SHP77 treated with DMSO at 0.1 percent for 48 hours (cell line): ENCODE measurements around the gene EGFLAM.

Source experiments
- DNase-seq: peaks from one replicate; lab custom pipeline; 2025; lab: John Stamatoyannopoulos, UW

EGFLAM gene

GRCh38 chr5:38447786-38448185, 189.4 kb downstream of the EGFLAM start:
- no peak for DNase-seq

DNA sequence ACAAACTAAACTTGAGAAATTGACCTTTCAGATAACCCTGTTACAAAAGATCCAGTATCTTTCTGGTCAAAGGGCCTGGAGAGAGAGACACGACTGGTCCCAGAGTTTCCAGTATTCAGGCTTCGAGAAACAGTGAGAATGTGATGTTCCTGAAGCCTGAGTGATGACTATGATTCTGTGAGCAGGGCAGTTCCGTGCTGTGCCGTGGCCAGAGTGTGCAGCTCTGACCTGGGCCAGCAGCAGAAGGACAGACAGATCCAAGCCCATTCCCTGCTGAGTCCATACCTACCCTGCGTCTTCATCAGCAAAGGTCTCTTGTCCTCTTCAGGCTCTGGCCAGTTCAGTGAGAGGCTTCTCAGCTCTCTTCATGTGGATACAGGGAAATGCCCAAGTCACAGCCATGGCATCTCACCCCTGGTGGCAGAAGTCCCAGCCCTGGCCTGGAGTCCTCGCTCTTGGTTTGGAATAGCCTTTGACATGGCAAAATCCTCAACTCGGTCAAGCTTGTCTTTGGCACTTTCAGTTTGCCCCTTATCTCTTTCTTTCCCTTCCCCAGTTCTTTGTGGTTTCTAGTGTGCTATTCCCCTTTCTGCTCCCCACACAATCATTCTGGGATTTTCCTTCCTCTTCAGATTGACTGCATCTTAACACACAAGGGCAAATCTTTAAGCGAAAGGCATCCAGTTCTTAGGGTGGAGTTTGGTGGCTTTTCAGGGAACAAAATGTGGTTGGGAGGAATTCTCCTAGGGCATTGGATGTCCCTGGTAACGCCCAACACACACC, 190.4 kb downstream of the EGFLAM start:
- DNase-seq = no peak

DNA sequence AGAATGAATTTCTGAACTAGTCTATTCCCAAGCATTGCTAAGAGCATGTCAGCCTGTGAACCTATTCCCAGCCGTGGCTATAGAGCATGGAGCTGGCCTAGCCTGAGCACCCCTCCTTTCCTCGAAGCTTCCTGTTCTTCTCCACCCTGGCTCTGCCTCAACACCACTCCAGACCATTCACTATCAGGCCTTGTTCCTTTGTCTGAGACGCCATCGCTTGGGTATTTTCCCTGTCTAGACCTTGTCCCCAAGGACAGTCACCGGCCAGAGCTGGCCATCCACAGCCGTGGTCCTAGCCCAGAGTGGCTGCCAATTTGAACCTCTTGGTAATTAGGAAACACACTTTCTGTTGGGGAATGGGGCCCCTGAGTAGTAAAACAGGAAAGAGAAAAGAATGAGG, 192.3 kb downstream of the EGFLAM start:
- DNase-seq = no peak

GRCh38 chr5:38451074-38451725, 192.8 kb downstream of the EGFLAM start:
- no peak for DNase-seq

- DNase-seq = no peak
Observed at GRCh38 chr5:38452201-38452600, 193.8 kb downstream of the EGFLAM start.

- no peak for DNase-seq
Observed at GRCh38 chr5:38453506-38453905, 195.1 kb downstream of the EGFLAM start.

DNA sequence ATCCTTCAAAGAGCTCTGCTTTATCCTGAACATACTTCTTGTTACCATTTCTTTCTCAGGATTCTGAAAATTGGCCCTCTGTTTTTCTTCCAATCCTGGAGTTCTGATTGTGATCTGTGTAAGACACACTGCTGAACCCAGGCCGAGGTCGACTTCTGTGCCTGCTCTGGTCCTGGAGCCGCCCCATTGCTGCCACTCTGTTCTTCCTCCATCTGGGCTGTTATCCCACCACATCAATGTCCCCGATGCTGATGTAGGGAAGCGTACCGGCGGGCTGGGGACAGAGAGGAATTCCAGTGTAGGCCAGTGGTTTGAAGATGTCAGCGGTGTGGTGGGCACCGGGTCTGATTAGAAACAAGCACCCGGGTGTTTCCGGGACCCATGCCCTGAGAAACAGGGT, 195.6 kb downstream of the EGFLAM start:
- DNase-seq = no peak

DNA sequence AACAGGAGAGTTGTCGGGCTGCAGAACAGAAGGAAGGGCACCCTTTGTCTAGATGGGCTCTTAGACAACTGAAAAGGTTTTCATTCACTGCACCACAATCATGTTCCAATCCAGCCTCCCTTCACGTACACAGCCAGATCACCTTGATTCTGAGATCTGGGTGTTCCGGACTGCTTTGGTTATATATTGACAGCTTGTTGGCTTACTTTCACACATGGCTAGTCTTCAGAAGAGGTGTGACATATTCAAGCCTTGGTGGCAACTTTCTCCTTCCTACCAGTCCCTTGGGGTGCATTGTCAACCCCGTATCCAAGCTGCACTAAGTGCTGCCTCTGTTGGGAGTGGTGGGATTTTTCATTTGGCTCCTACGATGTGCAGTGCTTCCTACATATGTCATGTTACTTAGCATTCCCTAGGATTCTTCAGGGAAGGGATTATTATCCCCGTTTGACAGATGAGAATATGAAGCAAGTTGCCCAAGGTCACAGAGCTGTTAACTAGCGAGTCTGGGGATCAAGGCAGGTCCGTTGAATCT, 197.5 kb downstream of the EGFLAM start:
- no peak for DNase-seq

- DNase-seq = no peak
Observed at GRCh38 chr5:38456657-38457399, 198.5 kb downstream of the EGFLAM start.

DNA sequence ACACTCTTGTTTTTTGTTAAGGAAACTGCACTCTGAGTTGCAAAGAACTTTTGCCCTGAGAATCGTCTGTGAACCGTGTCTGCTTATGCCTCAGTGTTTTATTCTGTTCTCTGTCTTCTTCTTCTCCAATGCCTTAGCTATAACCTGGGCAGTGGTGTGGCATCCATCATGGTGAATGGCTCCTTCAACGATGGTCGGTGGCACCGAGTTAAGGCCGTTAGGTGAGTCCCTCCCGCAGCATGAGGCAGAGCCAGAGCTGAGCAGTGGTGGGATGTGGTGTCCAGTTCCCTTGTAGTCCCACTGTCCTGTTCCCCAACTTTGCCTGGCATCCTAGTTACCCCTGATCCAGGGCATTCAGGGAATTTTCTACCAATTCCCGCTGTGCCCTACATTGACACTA, 199.8 kb downstream of the EGFLAM start:
- no peak for DNase-seq

DNA sequence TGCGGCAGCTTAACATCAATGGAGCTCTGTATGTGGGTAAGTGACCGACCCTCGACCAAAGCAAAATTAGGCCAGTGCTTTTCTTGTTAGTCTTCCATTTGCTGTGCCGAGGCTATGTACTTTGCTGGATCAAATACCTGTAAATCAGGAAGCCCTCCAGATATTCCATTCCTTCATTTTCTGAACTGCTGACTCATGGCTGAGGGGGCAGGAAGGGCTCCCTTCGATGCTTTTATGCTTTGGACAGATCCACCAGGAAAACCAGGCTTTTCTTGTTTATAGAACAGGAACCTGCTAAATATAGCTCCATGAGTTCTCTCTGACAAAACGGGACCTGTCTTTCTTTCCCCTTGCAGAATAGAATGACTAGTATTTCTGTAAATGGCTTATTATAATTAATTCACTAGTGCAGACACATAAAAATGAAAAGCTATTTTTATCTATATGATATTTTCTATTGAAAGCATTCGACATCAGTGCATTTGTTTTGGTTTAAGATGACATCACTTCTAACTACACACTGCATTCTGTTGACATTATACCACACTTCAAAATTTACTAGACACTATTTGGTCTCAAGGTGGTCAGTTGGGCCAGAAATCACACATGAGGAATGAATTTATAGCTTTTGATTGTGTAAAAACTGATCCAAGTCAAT, 204.7 kb downstream of the EGFLAM start:
- DNase-seq = peak; percentile 52

DNA sequence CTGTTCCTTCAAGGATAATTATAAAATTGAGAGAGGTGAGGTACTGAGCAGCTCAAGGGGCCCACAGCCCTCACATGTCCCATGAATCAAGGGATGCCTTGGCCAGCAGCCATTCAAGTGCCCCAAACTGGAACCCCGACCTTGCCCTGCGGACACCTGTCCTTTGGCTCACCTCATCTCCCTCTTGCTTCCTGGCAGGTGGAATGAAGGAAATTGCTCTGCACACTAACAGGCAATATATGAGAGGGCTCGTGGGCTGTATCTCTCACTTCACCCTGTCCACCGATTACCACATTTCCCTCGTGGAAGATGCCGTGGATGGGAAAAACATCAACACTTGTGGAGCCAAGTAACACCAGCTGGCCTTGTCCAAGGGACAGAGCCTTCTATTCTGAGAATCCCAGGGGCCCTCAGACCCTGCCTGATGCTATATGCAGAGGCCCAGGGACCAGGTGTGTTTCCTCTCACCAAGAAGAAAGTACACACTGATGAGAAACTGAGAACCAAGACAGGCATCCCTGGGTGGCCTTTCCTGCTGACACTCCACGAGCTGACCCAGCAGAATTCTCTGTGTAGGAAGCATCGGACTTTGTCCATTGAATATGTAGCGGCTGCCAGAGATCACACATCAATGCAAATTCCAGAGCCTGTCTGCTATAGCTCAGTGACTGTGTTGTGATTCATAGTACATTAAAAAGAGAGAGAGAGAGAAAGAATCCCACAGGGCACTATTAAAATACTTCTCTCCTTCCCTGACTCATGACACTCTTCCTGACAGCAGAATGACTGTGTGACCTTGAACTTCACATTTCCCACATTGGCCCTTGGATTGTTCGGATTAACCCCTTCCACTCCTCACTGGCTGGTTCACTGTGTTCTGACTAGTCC, 205.5 kb downstream of the EGFLAM start:
- DNase-seq = no peak

GRCh38 chr5:38465061-38465460, 206.7 kb downstream of the EGFLAM start:
- no peak for DNase-seq

GRCh38 chr5:38465702-38466423, 207.5 kb downstream of the EGFLAM start:
- no peak for DNase-seq

DNA sequence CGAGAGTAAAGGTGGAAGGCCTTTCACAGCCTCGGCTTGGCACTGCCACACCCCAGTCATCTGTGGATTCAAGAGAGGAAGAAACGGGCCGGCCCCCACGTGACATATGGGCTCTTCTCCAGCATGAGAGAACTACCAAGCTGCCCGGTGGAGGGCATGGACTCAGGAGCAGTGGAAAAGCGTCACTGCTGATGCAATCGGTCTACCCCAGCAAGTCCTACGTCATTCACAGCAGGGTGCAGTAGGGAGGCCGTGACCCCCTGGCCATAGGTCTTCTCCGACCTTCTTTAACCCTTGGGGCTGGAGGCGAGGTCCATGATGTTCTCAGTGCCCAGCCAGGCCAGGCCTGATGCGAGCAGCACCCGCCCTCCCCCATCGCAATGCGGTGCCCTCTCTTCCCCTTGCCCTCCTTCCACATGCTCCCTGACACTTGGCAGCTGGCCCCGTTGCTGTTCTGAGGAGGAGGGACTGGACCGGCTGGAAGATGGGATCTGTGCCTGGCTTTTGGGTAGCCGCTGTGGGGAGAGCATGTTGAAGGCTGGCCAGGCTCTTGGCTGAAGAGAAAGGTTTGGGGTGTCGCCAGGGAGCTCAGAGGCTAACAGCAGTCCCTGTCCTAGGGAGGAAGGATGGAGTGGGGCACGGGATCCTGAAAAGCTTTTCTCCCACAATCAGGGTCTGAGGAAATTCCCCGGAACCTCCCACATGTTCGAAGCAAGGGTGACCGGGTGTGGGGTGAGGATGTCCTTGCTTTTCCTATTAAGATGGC, 208.2 kb downstream of the EGFLAM start:
- no peak for DNase-seq

- no peak for DNase-seq
Observed at GRCh38 chr5:38467353-38468040, 209.1 kb downstream of the EGFLAM start.

DNA sequence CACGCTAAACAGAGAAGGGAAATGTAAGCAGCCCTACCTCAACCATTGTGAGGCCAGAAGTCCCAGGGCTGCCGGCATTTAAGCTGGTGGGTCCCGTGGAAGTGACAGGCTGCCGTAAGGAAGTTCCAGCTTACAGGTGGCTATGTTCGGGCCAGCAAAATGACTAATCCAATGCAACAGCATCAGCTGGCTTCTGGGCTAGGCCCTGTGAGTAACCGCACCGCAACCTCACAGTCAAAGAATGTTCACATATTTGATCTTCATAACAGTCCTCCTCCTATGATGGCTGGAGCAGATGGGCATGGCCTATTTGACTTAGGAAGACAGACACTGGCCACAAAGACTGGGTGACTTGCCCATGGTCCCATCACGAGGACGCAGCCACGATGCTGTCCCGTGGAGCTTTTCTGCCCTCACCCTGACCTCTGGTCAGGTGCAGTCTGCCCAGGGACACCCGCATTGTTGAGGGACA, 209.9 kb downstream of the EGFLAM start:
- no peak for DNase-seq

DNA sequence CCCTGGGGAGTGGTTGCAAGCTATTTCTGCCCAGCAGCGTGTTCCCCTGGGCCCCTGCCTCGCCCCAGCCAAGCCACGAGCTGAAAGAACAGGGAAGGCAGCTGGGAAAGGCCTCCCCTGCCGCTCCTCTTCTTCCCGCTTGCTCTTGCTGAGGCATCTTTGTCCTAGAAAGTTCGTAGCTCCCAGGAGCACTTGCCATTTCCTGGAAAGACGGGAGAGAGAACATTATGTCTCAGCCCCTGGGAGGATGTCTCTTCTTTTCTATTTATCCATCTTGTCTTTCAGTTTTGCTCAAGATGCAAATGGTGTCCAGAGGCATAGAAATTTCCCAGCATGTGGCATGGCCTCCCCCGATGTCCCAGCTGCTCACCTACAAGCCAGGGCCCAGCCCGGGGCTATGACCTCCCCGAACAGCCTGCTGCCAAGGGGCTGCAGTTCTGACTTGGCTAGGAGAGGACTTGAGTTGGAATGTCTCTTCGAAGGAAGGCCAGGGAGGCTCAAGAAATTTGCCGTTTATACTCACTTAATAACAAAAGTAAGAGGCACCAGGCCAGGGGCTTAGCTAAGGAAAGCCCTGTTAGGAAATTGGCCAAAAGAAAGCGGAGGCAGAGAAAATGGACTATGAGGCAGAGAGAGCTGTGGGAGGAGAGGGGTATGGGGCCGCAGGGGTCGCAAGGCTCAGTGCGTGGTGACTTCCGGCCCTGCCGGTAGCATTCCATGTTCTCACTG, 210.8 kb downstream of the EGFLAM start:
- no peak for DNase-seq
